IMR-90 (cell line): ENCODE data around the gene DUT. TPM values are rescaled to one million over a fixed set of nuclear protein-coding genes. Genes with fewer than 3 reads are reported as not detected.

ENCODE experiments used
- ATAC-seq: fragments of 200-7000 bp; cut with Tn5 transposase; 2 replicates; pipeline ENCODE4 v1.9.1; 2020; ENCODE audit warnings: low read depth, mild to moderate bottlenecking, moderate library complexity
- BruUV-seq: library from RNA; stranded (reverse); fragments of 400-500 nt; replicated peaks from 2 replicates; lab custom pipeline; 2021; lab: Mats Ljungman, UMichigan
- CTCF ChIA-PET: fragments of 300-600 bp; formaldehyde crosslinking; extraction: SDS; loops from one replicate; lab custom pipeline; 2021; ENCODE audit warnings: antibody characterized with exemption; lab: Yijun Ruan, JAX
- POLR2A ChIA-PET: fragments of 300-600 bp; sonication (Branson Sonifier 250); formaldehyde crosslinking; loops from one replicate; lab custom pipeline; 2022; ENCODE audit warnings: antibody characterized with exemption; ENCODE audit not compliant: unreplicated experiment; lab: Charles Lee
- DNase-seq: peaks from one replicate; pipeline ENCODE4 v3.0.0; 2013
- H2AFZ ChIP-seq: replicated peaks from 2 replicates; pipeline ENCODE3; 2013; ENCODE audit warnings: low read length, mild to moderate bottlenecking; ENCODE audit not compliant: poor library complexity
- H2AK5ac ChIP-seq: 2 replicates; pipeline ENCODE4 v1.6.1; 2013; ENCODE audit warnings: low read depth, low read length, inconsistent platforms
- H2AK9ac ChIP-seq: replicated peaks from 2 replicates; pipeline ENCODE3; 2013; ENCODE audit warnings: mild to moderate bottlenecking, low read depth, low read length, moderate library complexity; ENCODE audit not compliant: poor library complexity
- H2BK120ac ChIP-seq: 2 replicates; pipeline ENCODE4 v1.6.1; 2013; ENCODE audit warnings: low read depth, low read length, inconsistent platforms
- H2BK15ac ChIP-seq: 3 replicates; pipeline ENCODE4 v1.6.1; 2013; ENCODE audit warnings: low read depth, low read length, inconsistent platforms
- H2BK20ac ChIP-seq: 2 replicates; pipeline ENCODE4 v1.6.1; 2013; ENCODE audit warnings: low read depth, mild to moderate bottlenecking, inconsistent platforms, low read length, moderate library complexity
- H2BK5ac ChIP-seq: 2 replicates; pipeline ENCODE4 v1.6.1; 2013; ENCODE audit warnings: mild to moderate bottlenecking, low read depth, low read length, inconsistent platforms; ENCODE audit not compliant: poor library complexity, severe bottlenecking
- H3K14ac ChIP-seq: replicated peaks from 2 replicates; pipeline ENCODE4 v1.6.1; 2013; ENCODE audit warnings: low read depth, low read length, inconsistent platforms
- H3K18ac ChIP-seq: 2 replicates; pipeline ENCODE4 v1.6.1; 2013; ENCODE audit warnings: low read depth, low read length, control low read depth
- H3K23ac ChIP-seq: 2 replicates; pipeline ENCODE4 v1.6.1; 2013; ENCODE audit warnings: low read depth, low read length, inconsistent platforms
- H3K27ac ChIP-seq: 2 replicates; pipeline ENCODE4 v1.5.1; 2013; ENCODE audit warnings: mild to moderate bottlenecking, control low read depth, low read length; ENCODE audit not compliant: insufficient read depth
- H3K27me3 ChIP-seq: 2 replicates; pipeline ENCODE4 v1.6.1; 2013; ENCODE audit warnings: low read length; ENCODE audit not compliant: control insufficient read depth, insufficient read depth
- H3K36me3 ChIP-seq: 2 replicates; pipeline ENCODE4 v1.6.1; 2013; ENCODE audit warnings: low read length, mixed read lengths; ENCODE audit not compliant: control insufficient read depth, insufficient read depth
- H3K4ac ChIP-seq: 2 replicates; pipeline ENCODE4 v1.6.1; 2013; ENCODE audit warnings: low read depth, low read length, inconsistent platforms
- H3K4me1 ChIP-seq: 2 replicates; pipeline ENCODE4 v1.6.1; 2013; ENCODE audit warnings: low read length, mixed read lengths; ENCODE audit not compliant: control insufficient read depth, insufficient read depth
- H3K4me2 ChIP-seq: 2 replicates; pipeline ENCODE4 v1.6.1; 2013; ENCODE audit warnings: low read depth, mild to moderate bottlenecking, control low read depth, low read length, moderate library complexity
- H3K4me3 ChIP-seq: 2 replicates; pipeline ENCODE4 v1.5.1; 2013; ENCODE audit warnings: low read depth, mild to moderate bottlenecking, control low read depth, low read length, moderate library complexity; ENCODE audit not compliant: insufficient read depth
- H3K56ac ChIP-seq: 2 replicates; pipeline ENCODE4 v1.6.1; 2013; ENCODE audit warnings: low read length, inconsistent platforms; ENCODE audit not compliant: insufficient read depth; ENCODE audit errors: extremely low read depth
- H3K79me1 ChIP-seq, 2 experiments: 2 replicates each; pipeline ENCODE4 v1.6.1; 2013; ENCODE audit warnings: low read length in 2 of 2, inconsistent platforms in 1 of 2, low read depth in 1 of 2
- H3K9ac ChIP-seq: 2 replicates; pipeline ENCODE4 v1.6.1; 2013; ENCODE audit warnings: low read depth, low read length, control low read depth
- H3K9me1 ChIP-seq: 2 replicates; pipeline ENCODE4 v1.6.1; 2013; ENCODE audit warnings: low read length, inconsistent platforms; ENCODE audit not compliant: insufficient read depth
- H3K9me3 ChIP-seq: 2 replicates; pipeline ENCODE4 v1.6.1; 2013; ENCODE audit warnings: low read length; ENCODE audit not compliant: control insufficient read depth, insufficient read depth
- H4K20me1 ChIP-seq: 2 replicates; pipeline ENCODE4 v1.6.1; 2013; ENCODE audit warnings: low read length, inconsistent platforms; ENCODE audit not compliant: insufficient read depth
- H4K5ac ChIP-seq: 2 replicates; pipeline ENCODE4 v1.6.1; 2013; ENCODE audit warnings: mild to moderate bottlenecking, low read depth, low read length, control low read depth
- H4K8ac ChIP-seq, 2 experiments: 2 replicates each; pipeline ENCODE4 v1.6.1; 2013; ENCODE audit warnings: low read depth in 2 of 2, low read length in 2 of 2, control low read depth in 1 of 2, inconsistent platforms in 1 of 2
- H4K91ac ChIP-seq: 2 replicates; pipeline ENCODE4 v1.6.1; 2013; ENCODE audit warnings: low read depth, low read length, inconsistent platforms; ENCODE audit not compliant: insufficient read depth
- BHLHE40 ChIP-seq: fragments of 150-350 bp; IDR thresholded peaks from 2 replicates; pipeline ENCODE4 v1.6.1; 2016; ENCODE audit warnings: mild to moderate bottlenecking, low read depth, low read length
- CEBPB ChIP-seq: IDR thresholded peaks from 2 replicates; pipeline ENCODE4 v1.6.1; 2012; ENCODE audit warnings: low read depth, low read length, improper control_type of control experiment
- CHD1 ChIP-seq: IDR thresholded peaks from 2 replicates; pipeline ENCODE4 v1.6.1; 2012; ENCODE audit warnings: low read depth, low read length, improper control_type of control experiment
- CTCF ChIP-seq: conservative IDR thresholded peaks from 2 replicates; pipeline ENCODE4 v1.5.1; 2012; ENCODE audit warnings: mild to moderate bottlenecking, low read depth, low read length, improper control_type of control experiment
- ELK1 ChIP-seq: fragments of 150-350 bp; IDR thresholded peaks from 2 replicates; pipeline ENCODE4 v1.6.1; 2016; ENCODE audit warnings: low read depth, mild to moderate bottlenecking, low read length, moderate library complexity, borderline replicate concordance
- FOS ChIP-seq: fragments of 150-350 bp; IDR thresholded peaks from 2 replicates; pipeline ENCODE4 v1.6.1; 2016; ENCODE audit warnings: low read depth, low read length
- MAFK ChIP-seq: IDR thresholded peaks from 2 replicates; pipeline ENCODE4 v1.6.1; 2012; ENCODE audit warnings: low read depth, low read length, improper control_type of control experiment
- MAZ ChIP-seq: IDR thresholded peaks from 2 replicates; pipeline ENCODE4 v1.6.1; 2012; ENCODE audit warnings: low read depth, mild to moderate bottlenecking, low read length, improper control_type of control experiment, moderate library complexity, borderline replicate concordance
- MXI1 ChIP-seq: IDR thresholded peaks from 2 replicates; pipeline ENCODE4 v1.6.1; 2012; ENCODE audit warnings: low read depth, mild to moderate bottlenecking, low read length, moderate library complexity, borderline replicate concordance
- POLR2A ChIP-seq: IDR thresholded peaks from 2 replicates; pipeline ENCODE4 v1.6.1; 2012; ENCODE audit warnings: mild to moderate bottlenecking, low read depth, low read length
- RAD21 ChIP-seq: IDR thresholded peaks from 2 replicates; pipeline ENCODE4 v1.6.1; 2012; ENCODE audit warnings: low read length, improper control_type of control experiment
- RCOR1 ChIP-seq: IDR thresholded peaks from 2 replicates; pipeline ENCODE4 v1.6.1; 2012; ENCODE audit warnings: mild to moderate bottlenecking, low read length, improper control_type of control experiment; ENCODE audit not compliant: insufficient replicate concordance
- RFX5 ChIP-seq: IDR thresholded peaks from 2 replicates; pipeline ENCODE4 v1.8.0; 2012; ENCODE audit warnings: low read depth, mild to moderate bottlenecking, low read length, moderate library complexity
- WGBS, 2 experiments: methylation state at CpG; one replicate each; pipeline versions ENCODE4 v1.1.5 to v1.1.7; 2013; ENCODE audit warnings: missing lambda C conversion rate in 2 of 2; ENCODE audit not compliant: insufficient read length in 1 of 2; ENCODE audit errors: extremely low coverage in 2 of 2; 5-methylcytosine and 5-hydroxymethylcytosine counted together
- dilution Hi-C: fragments of 300-500 bp; cut with HindIII; formaldehyde crosslinking; loops from one replicate; pipeline ENCODE4 v1.14.3; 2018; ENCODE audit warnings: low sequenced_read_pairs; ENCODE audit not compliant: unreplicated experiment
- in situ Hi-C: fragments of 300-500 bp; cut with MboI; formaldehyde crosslinking; loops from 3 replicates; pipeline ENCODE4 v1.14.3; 2019; ENCODE audit warnings: low sequenced_read_pairs, inconsistent platforms, mixed read lengths
- intact Hi-C: fragments of 100-400 bp; cut with micrococcal nuclease; formaldehyde crosslinking; loops from 2 replicates; pipeline ENCODE4 v1.10.0; 2022
- polyA plus RNA-seq, 3 experiments: library from polyadenylated mRNA; depleted of rRNA; stranded (reverse); fragments of >200 nt; gene quantifications; 2 replicates each; pipeline ENCODE4 v1.2.3, GENCODE V29; 2012; ENCODE audit warnings: low replicate concordance in 1 of 3
- total RNA-seq: library from RNA; depleted of rRNA; stranded (reverse); fragments of >200 nt; gene quantifications from 2 replicates; pipeline ENCODE4 v1.2.3, GENCODE V29; 2012

Gene DUT
- total and polyA plus RNA-seq, 2 of the 4 experiments (the other 2 are of a cell fraction), result 18.8 to 36.4 TPM

- no peaks in the 10 kb centered on the region for H4K20me1 ChIP-seq
- ChIA-PET POLR2A (no interaction called here), CTCF (interaction anchor here (0.7 kb wide), 1 partner anchor 48 kb away, joined by 6 read pairs; no protein-coding TSS in a partner anchor)
- no peaks in the 10 kb centered on the region for H3K79me1 ChIP-seq
- H3K9ac ChIP-seq, result no peak overlapping the region
- H2BK5ac ChIP-seq, result no peak overlapping the region
- no peaks in the 10 kb centered on the region for H3K9me3 ChIP-seq
- no peak overlapping the region for H3K4me2 ChIP-seq
- no peak overlapping the region for H2AK9ac ChIP-seq
- H3K4ac ChIP-seq, result no peak overlapping the region
- peaks cover 9% of the 10 kb centered on the region for H3K27me3 ChIP-seq
- no peak overlapping the region for H3K14ac ChIP-seq
- H2AFZ ChIP-seq, result no peak overlapping the region
- H3K4me3 ChIP-seq, result no peak overlapping the region
- H4K5ac ChIP-seq, result no peak overlapping the region
- dilution Hi-C loops (no loop called here), in situ Hi-C loops (no loop called here), intact Hi-C loops (no loop called here)
- H4K91ac ChIP-seq, result no peak overlapping the region
- TF ChIP-seq RAD21, result no peak
- no peak for TF ChIP-seq BHLHE40
- no peak for TF ChIP-seq CTCF
- TF ChIP-seq CHD1, result no peak
- TF ChIP-seq MXI1, result no peak
- no peak for TF ChIP-seq RFX5
- no peak for TF ChIP-seq RCOR1
- TF ChIP-seq MAZ, result no peak
- no peak for TF ChIP-seq MAFK
- no peak for TF ChIP-seq CEBPB
- no peak for TF ChIP-seq FOS
- TF ChIP-seq ELK1, result no peak
- TF ChIP-seq POLR2A, result no peak
- H2BK120ac ChIP-seq, result no peak overlapping the region
- no peak overlapping the region for H3K23ac ChIP-seq
- no peak overlapping the region for H4K8ac ChIP-seq
- DNase-seq, result no peak
- H3K56ac ChIP-seq, result no peak overlapping the region
- no peak overlapping the region for H3K18ac ChIP-seq
- H3K27ac ChIP-seq, result no peak overlapping the region
- no TSS peak for BruUV-seq
- no CpG with 5 or more reads among the region's 1 CpG for WGBS, 2 experiments
- no peaks in the 10 kb centered on the region for H3K9me1 ChIP-seq
- H2BK15ac ChIP-seq, result no peak overlapping the region
- ATAC-seq, result no peak
- no peaks in the 10 kb centered on the region for H3K36me3 ChIP-seq
- no peak overlapping the region for H2BK20ac ChIP-seq
- H2AK5ac ChIP-seq, result no peak overlapping the region
- H3K4me1 ChIP-seq, result no peaks in the 10 kb centered on the region
Observed at GRCh38 chr15:48306639-48307038, 24.6 kb upstream of the DUT start.
